NCI-H187 (cell line): Measurements from ENCODE around the gene SPATA31A7.
"Not testable (repeated sequence)": the region's sequence is repeated elsewhere in the genome, so short reads cannot be mapped to it uniquely, and the experiment has no call there.

Experiments
- DNase-seq, 2 experiments: peaks; one replicate each; lab custom pipeline; 2025; lab: John Stamatoyannopoulos, UW

SPATA31A7 gene

DNA sequence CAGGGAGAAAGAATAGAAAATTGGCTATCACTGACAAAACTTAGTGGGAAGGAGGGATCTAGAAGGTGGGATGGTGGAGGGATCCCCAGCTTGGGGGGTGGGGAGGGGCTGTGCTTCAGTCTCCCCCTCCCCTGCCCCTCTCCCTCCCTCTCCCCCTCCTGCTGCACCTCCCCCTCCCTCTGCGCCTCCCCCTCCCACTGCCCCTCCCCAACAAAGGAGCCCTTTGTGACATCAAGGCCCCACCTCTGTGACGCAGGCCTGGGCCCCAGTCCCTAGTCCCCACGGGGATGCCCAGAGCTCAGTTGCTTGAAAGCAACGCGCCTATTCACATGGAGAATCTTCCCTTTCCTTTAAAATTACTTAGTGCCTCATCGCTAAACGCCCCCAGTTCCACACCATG is at the start of gene SPATA31A7:
Gene SPATA31A7 (plus strand): TSS at position 301 of the 400 bp plus-strand sequence. CDS start 29 bp downstream, at position 330.
- not testable (repeated sequence) for DNase-seq

DNA sequence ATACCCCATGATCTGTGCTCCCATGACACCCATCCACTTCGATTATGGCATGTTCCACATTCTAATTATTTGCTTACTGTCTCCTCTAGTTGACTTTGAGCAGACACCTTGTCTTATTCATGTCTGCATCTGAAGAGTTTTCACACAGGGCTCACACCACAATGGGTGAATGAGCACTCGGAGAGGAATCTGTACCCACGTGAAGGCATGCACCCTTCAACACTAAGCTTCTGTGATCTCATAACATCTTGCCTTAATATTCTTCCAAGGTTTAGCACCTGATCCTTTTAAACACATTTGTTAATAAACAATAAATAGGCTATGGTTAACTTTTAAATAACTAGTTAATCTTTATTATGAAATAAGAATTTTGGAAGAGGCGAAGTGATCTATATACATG is 36.6 kb downstream of the SPATA31A7 start:
- not testable (repeated sequence) for DNase-seq
